ENCODE results near the gene EXO1. TPM values are rescaled to one million over a fixed set of nuclear protein-coding genes. Genes with fewer than 3 reads are reported as not detected.
"Not testable (repeated sequence)": the region's sequence is repeated elsewhere in the genome, so short reads cannot be mapped to it uniquely, and the experiment has no call there.

Gene EXO1
- total and polyA plus RNA-seq, 5 experiments from 2014 or later, result 0.42 to 0.62 TPM; not detected in 3

DNA sequence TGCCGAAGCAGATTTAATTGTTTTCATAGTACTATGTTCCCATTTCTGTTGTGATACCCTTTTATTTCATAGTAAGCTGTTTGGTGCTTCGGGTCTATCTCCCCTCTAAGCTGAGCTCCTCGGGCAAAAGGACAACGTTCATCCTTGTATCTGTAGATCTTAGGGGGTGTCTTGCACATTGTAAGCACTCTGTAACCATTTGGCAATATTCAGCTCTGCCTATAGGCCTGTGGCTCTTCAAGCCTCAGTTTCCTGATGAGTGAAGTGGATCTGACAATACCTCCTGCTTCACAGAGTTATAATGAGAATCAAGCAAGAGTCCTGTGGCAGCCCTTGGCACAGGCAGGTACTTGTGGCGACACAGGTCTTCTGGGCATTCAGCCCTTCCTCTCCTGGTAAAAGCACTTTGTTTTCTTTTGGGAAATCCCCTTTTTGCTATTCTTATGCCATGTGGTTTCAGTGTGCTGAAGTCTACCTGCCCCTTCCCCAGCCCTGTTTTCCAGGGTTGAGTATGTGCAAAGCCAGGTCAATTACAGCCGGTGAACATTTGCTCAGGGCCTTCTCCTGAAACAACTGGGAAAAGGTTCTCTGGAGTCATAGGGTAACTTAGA is 8.5 kb upstream of the EXO1 start:
- peak in 1 of 2 donors; percentile 22 for ATAC-seq
- Mint-ChIP-seq H3K9me3 (no peaks in the 10 kb centered on the region), H3K36me3 (no peaks in the 10 kb centered on the region), H3K27ac (peak overlapping the region in 2 of 10 donors; percentile 28 to 53), H3K4me3 (no peak overlapping the region), H3K4me1 (peaks cover 0 to 7% (median 3%) of the 10 kb centered on the region in 4 donors), H3K27me3 (peaks cover 0 to 5% (median 0%) of the 10 kb centered on the region in 5 donors)
- no peak for DNase-seq
- POLR2A ChIA-PET, result no interaction called here

DNA sequence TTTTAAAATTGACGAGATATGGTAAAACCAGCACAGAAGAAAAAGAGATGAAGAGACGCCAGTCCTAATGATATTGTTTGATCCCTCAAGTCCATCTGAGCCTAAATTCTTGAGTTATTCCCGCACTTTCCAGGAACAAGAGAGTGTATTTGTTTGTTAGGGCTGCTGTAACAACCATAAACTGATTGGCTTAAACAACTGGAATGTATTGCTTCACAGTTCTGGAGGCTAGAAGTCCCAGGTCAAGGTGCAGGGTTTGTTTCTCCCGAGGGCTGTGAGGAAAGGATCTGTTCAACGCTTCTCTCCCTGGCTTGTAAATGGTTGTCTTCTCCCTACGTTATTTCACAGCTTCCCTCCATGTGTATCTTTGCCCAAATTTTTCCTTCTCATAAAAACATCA is 7.8 kb upstream of the EXO1 start:
- Mint-ChIP-seq H3K36me3 (no peaks in the 10 kb centered on the region), H3K4me1 (peaks cover 0 to 7% (median 3%) of the 10 kb centered on the region in 4 donors), H3K9me3 (no peaks in the 10 kb centered on the region), H3K27me3 (peaks cover 0 to 5% (median 0%) of the 10 kb centered on the region in 5 donors), H3K4me3 (no peak overlapping the region), H3K27ac (no peak overlapping the region)
- ATAC-seq, result no peak
- DNase-seq, result no peak
- POLR2A ChIA-PET, result no interaction called here

DNA sequence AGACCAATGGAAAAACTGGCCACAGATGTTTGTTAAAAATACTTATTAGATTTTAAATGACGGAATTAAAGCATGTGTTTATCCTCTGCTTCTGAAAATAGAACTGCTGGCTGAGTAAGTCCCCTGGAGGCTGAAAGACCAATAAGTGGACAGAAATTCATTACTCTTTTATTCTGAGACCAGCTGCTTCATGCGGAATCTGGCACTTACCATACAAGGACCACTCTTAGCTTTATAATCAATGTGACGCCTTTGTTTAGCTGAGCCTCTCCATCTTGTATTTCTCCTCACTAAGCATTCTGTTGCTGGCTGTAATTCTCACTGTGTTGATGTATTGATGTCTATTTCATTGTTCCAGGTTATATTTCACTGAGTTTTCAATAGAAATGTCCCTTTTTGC is 6.3 kb upstream of the EXO1 start:
- peaks cover 0 to 7% (median 3%) of the 10 kb centered on the region in 4 donors for H3K4me1 Mint-ChIP-seq
- DNase-seq (no peak), ATAC-seq (no peak)
- H3K9me3 Mint-ChIP-seq, result no peaks in the 10 kb centered on the region
- H3K4me3 Mint-ChIP-seq, result no peak overlapping the region
- no peaks in the 10 kb centered on the region for H3K36me3 Mint-ChIP-seq
- POLR2A ChIA-PET, result no interaction called here
- peaks cover 0 to 4% (median 0%) of the 10 kb centered on the region in 5 donors for H3K27me3 Mint-ChIP-seq
- no peak overlapping the region for H3K27ac Mint-ChIP-seq

DNA sequence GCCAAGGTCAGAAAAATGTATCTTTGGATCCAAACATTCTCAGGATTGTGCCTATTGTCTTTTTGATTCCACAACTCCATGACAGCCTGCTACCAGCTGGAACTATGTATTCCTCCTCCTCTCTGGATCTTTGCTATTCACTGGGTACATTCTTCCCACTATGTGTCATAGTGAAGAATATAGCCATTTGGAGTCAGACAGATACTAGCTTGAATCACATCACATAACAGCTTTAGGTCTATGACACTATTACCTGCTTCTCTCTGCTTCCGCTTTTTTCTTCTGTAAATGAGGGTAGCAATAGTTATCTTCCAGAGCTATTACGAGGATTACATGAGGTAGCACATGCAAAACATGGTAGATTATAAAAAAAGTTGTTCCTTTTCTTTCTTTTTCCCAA is 5.4 kb upstream of the EXO1 start:
- DNase-seq (no peak), ATAC-seq (no peak)
- no peak overlapping the region for H3K4me3 Mint-ChIP-seq
- no peaks in the 10 kb centered on the region for H3K9me3 Mint-ChIP-seq
- H3K4me1 Mint-ChIP-seq, result peaks cover 2 to 12% (median 8%) of the 10 kb centered on the region in 4 donors
- no peaks in the 10 kb centered on the region for H3K36me3 Mint-ChIP-seq
- H3K27me3 Mint-ChIP-seq, result peaks cover 0 to 4% (median 0%) of the 10 kb centered on the region in 5 donors
- POLR2A ChIA-PET, result no interaction called here
- no peak overlapping the region for H3K27ac Mint-ChIP-seq

DNA sequence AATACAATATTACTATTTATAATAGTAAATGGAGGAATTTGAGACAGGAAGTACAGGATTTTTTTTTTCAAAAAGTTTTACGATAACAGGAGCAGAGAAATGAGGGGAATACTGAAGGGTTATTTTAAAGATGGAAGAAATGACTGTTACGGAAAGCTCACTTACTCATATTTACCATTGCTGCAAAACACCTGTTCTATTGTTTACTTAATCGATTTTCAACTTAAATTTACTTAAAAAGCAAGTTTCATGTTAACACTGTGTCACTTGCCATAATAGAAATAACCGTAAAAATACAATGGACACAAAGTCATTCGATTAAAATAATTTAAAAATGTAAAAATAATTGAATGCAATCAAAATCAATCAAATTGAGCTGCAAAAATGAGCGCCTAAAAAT is 3.4 kb upstream of the EXO1 start:
- peaks cover 0 to 7% (median 1%) of the 10 kb centered on the region in 5 donors for H3K27me3 Mint-ChIP-seq
- H3K27ac Mint-ChIP-seq, result no peak overlapping the region
- no peaks in the 10 kb centered on the region for H3K9me3 Mint-ChIP-seq
- no peaks in the 10 kb centered on the region for H3K36me3 Mint-ChIP-seq
- H3K4me3 Mint-ChIP-seq, result no peak overlapping the region
- POLR2A ChIA-PET, result no interaction called here
- H3K4me1 Mint-ChIP-seq, result peaks cover 6 to 21% (median 18%) of the 10 kb centered on the region in 4 donors
- DNase-seq, result no peak
- no peak for ATAC-seq

DNA sequence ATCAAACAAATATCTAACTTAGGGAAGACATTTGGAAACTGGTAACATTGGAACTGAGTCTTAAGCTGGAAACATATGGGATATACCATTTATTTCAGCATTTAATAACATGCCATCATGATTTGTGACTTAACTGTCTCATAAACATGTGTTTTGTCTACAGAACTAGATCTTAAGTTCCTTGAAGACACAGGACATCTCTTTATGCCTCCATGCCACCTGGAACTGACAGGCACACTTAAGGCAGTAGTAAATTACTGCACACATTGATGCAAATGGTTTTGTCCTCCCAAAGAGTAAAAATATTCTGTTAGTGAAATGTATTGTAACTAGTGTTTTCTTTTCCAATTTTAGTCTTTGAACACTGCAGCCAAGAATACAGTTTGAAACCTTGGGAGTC is 1.6 kb upstream of the EXO1 start:
- POLR2A ChIA-PET, result interaction anchor here (0.6 to 0.7 kb wide), 2 partner anchors 15 to 168 kb away, joined by 5 to 7 read pairs; no protein-coding TSS in a partner anchor
- peaks cover 6 to 18% (median 17%) of the 10 kb centered on the region in 4 donors for H3K4me1 Mint-ChIP-seq
- H3K27ac Mint-ChIP-seq, result peak overlapping the region in 2 of 10 donors; percentile 8 to 95

DNA sequence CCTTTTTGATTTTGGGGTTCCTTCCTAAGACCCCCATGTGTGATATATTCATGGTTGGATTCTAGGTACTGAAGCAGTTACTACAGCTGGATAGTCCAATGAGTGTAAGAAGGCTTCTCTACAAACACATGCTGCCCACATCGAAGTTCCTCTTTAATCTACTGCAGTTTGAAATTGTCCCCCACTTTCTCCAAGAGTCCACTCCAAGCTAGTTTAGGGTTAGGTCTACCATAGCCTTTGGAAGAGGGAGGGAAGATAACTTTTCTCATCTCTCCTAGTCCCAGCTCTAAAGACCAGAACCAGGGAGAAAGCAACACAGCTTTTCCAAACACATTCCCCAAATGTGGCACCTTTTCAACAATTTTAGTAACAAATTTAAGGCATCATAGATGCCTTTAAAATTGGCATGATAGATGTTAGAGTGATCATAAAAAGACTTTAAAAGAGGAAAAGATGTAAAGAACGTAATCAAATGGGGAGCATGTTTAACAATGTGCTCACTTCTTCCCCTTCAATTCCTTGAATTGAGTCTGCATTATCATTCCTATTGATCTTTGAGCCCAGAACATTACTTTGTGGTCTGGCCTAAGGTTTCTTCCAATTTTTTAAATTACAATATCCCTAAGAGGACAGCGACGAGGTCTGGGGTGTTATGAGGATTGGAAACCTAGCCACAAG is 1.0 kb upstream of the EXO1 start:
- H3K9me3 Mint-ChIP-seq, result no peaks in the 10 kb centered on the region
- peaks cover 6 to 18% (median 17%) of the 10 kb centered on the region in 4 donors for H3K4me1 Mint-ChIP-seq
- POLR2A ChIA-PET, result interaction anchor here (0.6 to 1.5 kb wide), 3 partner anchors 16 to 219 kb away, joined by 4 to 7 read pairs (median 5); no protein-coding TSS in a partner anchor
- ATAC-seq (no peak), DNase-seq (no peak)
- H3K4me3 Mint-ChIP-seq, result peak overlapping the region; percentile 96 to 99 (median 98)
- H3K27me3 Mint-ChIP-seq, result peaks cover 0 to 7% (median 1%) of the 10 kb centered on the region in 5 donors
- H3K27ac Mint-ChIP-seq, result peak overlapping the region; percentile 95 to 100 (median 99)
- H3K36me3 Mint-ChIP-seq, result no peaks in the 10 kb centered on the region

More for the DNA sequence above, 1.6 kb upstream of the EXO1 start:
- no peak overlapping the region for H3K4me3 Mint-ChIP-seq
- H3K36me3 Mint-ChIP-seq, result no peaks in the 10 kb centered on the region
- DNase-seq (no peak), ATAC-seq (no peak)
- no peaks in the 10 kb centered on the region for H3K9me3 Mint-ChIP-seq
- H3K27me3 Mint-ChIP-seq, result peaks cover 0 to 7% (median 1%) of the 10 kb centered on the region in 5 donors

DNA sequence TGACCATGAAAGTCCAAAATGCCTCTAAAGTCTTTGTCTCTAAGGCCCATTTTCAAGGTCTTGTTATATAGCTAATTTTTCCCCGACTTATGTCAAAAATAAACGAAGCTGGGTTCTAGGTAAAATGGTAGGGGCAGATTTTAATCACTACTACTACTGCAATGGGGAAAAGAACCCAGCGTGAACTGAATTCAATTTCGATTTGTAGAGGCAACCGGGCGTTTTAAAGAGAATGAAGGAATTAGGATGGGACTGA is 536 bp upstream of the EXO1 start:
- H3K36me3 Mint-ChIP-seq, result no peaks in the 10 kb centered on the region
- no peaks in the 10 kb centered on the region for H3K9me3 Mint-ChIP-seq
- H3K4me3 Mint-ChIP-seq, result peak overlapping the region; percentile 96 to 99 (median 98)
- peaks cover 6 to 18% (median 17%) of the 10 kb centered on the region in 4 donors for H3K4me1 Mint-ChIP-seq
- H3K27ac Mint-ChIP-seq, result peak overlapping the region; percentile 95 to 100 (median 99)
- peaks cover 0 to 7% (median 1%) of the 10 kb centered on the region in 5 donors for H3K27me3 Mint-ChIP-seq
- DNase-seq (no peak), ATAC-seq (no peak)
- POLR2A ChIA-PET, result interaction anchor here (1.0 to 1.5 kb wide), 2 partner anchors 220 to 1408 kb away, joined by 3 to 4 read pairs; partner anchors contain the start of gene SDCCAG8

DNA sequence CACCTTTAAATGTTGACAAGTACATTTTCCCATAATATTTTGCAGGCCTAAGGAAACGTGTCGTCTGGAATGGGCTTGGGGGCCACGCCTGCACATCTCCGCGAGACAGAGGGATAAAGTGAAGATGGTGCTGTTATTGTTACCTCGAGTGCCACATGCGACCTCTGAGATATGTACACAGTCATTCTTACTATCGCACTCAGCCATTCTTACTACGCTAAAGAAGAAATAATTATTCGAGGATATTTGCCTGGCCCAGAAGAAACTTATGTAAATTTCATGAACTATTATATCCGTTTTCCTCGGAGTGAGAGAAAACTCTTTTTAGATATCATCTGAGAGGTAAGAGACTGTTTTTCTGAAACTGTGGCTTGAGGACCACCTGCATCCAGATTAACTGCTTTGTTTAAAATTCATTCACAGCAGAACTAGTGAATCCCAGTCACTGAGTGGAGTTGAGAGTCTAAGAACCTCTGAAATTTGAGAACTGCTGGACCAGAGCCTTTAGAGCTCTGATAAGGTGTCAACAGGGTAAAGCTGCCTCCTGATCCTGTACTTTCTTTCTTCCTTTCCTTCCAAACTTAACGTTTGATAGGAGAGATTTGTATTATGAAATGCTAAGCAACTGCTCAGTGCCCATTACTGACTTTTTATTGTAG is 811 bp downstream of the EXO1 start:
- no peak for ATAC-seq
- Mint-ChIP-seq H3K27me3 (peaks cover 0 to 7% (median 0%) of the 10 kb centered on the region in 5 donors), H3K4me3 (peak overlapping the region; percentile 96 to 99 (median 98)), H3K36me3 (no peaks in the 10 kb centered on the region), H3K9me3 (no peaks in the 10 kb centered on the region), H3K27ac (peak overlapping the region; percentile 38 to 100 (median 99)), H3K4me1 (peaks cover 6 to 18% (median 17%) of the 10 kb centered on the region in 4 donors)
- DNase-seq, result no peak
- POLR2A ChIA-PET, result no interaction called here

DNA sequence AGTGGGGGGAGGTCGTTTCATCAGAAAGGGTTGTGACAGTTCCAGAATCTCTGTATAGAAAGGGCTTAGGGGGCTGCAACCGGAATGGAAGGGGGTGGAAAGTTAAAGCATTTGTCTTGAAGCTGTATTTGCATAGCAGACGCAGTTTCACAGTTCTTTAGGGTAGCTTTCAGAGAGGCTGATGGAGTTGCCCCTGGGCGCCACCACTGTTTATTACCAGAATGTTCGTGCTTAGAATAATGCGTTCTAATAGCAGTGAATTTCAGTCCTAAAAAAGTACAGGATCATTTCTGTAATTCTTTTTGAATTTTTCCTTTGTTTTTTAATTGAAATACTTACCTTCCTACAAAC is 1.3 kb downstream of the EXO1 start:
- no peak for ATAC-seq
- POLR2A ChIA-PET, result no interaction called here
- DNase-seq, result no peak
- Mint-ChIP-seq H3K4me1 (peaks cover 6 to 18% (median 17%) of the 10 kb centered on the region in 4 donors), H3K27ac (peak overlapping the region in 4 of 10 donors; percentile 25 to 99 (median 45)), H3K9me3 (no peaks in the 10 kb centered on the region), H3K36me3 (no peaks in the 10 kb centered on the region), H3K4me3 (peak overlapping the region in 9 of 10 donors; percentile 3 to 99 (median 97)), H3K27me3 (peaks cover 0 to 7% (median 0%) of the 10 kb centered on the region in 5 donors)

DNA sequence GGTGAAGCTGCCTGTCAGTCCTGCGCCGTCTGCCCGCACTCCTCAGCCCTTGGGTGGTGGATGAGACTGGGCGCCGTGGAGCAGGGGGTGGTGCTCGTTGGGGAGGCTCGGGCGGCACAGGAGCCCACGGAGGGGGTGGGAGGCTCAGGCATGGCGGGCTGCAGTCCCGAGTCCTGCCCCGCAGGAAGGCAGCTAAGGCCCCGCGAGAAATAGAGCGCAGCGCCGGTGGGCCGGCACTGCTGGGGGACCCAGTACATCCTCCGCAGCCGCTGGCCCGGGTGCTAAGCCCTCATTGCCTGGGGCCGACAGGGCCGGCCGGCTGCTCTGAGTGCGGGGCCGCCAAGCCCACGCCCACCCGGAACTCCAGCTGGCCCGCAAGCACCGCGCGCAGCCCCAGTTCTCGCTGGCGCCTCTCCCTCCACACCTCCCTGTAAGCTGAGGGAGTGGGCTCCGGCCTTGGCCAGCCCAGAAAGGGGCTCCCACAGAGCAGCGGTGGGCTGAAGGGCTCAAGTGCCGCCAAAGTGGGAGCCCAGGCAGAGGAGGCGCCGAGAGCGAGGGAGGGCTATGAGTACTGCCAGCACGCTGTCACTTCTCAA is 7.6 kb downstream of the EXO1 start:
- H3K27me3 Mint-ChIP-seq, DNase-seq, H3K4me1 Mint-ChIP-seq, H3K36me3 Mint-ChIP-seq, H3K4me3 Mint-ChIP-seq, H3K27ac Mint-ChIP-seq, POLR2A ChIA-PET, ATAC-seq, H3K9me3 Mint-ChIP-seq: not testable (repeated sequence)

DNA sequence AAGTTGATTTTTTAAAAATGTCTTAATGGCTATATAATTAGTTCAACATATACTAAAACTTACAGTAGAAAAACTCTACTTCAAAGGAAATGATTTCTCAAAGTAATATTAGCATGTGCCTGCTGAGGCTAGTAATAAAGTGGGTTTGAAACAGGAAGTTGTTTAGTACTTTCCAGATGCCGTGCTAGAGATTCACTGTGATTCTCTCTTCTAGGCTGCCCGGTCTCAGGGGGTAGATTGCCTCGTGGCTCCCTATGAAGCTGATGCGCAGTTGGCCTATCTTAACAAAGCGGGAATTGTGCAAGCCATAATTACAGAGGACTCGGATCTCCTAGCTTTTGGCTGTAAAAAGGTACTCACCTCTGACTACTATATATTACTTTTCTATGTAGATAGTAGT is 9.1 kb downstream of the EXO1 start:
- no peak for DNase-seq
- Mint-ChIP-seq H3K27ac (no peak overlapping the region), H3K9me3 (no peaks in the 10 kb centered on the region), H3K4me1 (peaks cover 0 to 1% (median 0%) of the 10 kb centered on the region in 4 donors), H3K4me3 (no peak overlapping the region), H3K27me3 (no peaks in the 10 kb centered on the region), H3K36me3 (no peaks in the 10 kb centered on the region)
- ATAC-seq, result no peak
- POLR2A ChIA-PET, result no interaction called here

DNA sequence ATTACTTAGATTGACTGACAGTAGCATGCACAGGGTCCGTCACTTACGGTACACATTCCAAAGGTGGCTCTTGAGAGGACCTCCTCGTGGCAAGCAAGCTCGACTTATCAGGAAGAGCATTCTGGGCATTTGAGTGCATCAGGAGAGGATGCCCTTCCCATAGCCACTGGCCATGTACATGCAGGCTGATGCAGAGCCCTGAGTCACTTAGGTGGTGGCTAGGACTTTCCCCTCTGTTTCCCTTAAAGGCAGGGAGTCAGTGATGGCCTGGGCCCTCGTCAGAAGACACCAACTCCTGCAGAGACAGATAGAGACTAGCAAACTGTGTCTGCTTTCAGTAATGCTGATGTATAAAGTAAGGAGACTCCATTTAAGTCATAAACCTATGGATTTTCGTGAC is 12.9 kb downstream of the EXO1 start:
- H3K4me1 Mint-ChIP-seq, result no peaks in the 10 kb centered on the region
- ATAC-seq, result no peak
- H3K4me3 Mint-ChIP-seq, result no peak overlapping the region
- POLR2A ChIA-PET, result no interaction called here
- H3K27ac Mint-ChIP-seq, result no peak overlapping the region
- no peaks in the 10 kb centered on the region for H3K27me3 Mint-ChIP-seq
- DNase-seq, result no peak
- H3K36me3 Mint-ChIP-seq, result peaks cover 0 to 1% (median 0%) of the 10 kb centered on the region in 3 donors
- H3K9me3 Mint-ChIP-seq, result no peaks in the 10 kb centered on the region

Measured in naive thymus-derived CD8-positive, alpha-beta T cell (primary cell).